ENCODE results near the gene ENG.

DNA sequence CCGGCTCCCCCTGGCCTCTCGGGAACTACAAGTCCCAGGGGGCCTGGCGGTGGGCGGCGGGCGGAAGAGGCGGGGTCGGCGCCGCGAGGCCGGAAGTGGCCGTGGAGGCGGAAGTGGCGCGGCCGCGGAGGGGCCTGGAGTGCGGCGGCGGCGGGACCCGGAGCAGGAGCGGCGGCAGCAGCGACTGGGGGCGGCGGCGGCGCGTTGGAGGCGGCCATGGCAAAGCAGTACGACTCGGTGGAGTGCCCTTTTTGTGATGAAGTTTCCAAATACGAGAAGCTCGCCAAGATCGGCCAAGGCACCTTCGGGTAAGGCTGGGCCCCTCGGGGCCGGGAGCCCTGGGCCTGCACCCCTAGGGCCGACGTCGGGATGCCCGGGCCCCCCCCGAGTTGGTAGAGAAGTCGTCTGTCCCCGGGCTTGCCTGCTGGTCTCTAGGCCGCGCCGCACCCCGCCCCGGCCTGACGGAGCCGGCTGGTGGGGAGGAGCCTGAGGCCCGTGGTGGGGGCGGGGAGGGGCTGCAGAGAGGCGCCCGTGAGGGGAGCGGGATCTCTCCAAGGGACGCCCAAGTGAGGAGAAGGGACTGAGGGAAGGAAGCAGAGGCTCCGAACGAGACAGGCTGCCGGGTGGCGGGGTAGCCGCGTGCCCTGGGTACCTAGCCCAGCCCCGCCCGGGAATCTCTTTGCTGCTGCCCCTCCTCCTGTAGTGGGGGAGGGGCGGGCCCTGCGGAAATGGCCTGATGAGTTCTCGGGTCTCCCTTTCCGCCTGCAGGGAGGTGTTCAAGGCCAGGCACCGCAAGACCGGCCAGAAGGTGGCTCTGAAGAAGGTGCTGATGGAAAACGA lies 68.3 kb downstream of the ENG start, which contains the start of gene CDK9:
- TF ChIP-seq CTCF (conservative IDR thresholded peaks at IDR 0.05; ENCODE audit: low read depth in 2 of 2), result peak in 1 of 2 experiments; percentile 58; a peak in 2 of 4 replicates
- no peak for TF ChIP-seq EZH2 (IDR thresholded peaks at IDR 0.05; ENCODE audit: low read depth, unreplicated experiment)
- no peak for TF ChIP-seq NANOG (IDR thresholded peaks at IDR 0.05; ENCODE audit: borderline replicate concordance)
- TF ChIP-seq CREB1 (CRISPR knock-in tag; IDR thresholded peaks at IDR 0.05; ENCODE audit: low read depth), result peak; percentile 59
- TF ChIP-seq ZNF114 (CRISPR knock-in tag; IDR thresholded peaks at IDR 0.05), result no peak
- no peak for TF ChIP-seq EZH2phosphoT487 (IDR thresholded peaks at IDR 0.05; ENCODE audit: unreplicated experiment)
- peak; percentile 82 for TF ChIP-seq ETS1 (IDR thresholded peaks at IDR 0.05)
- TF ChIP-seq ZNF331 (CRISPR knock-in tag; IDR thresholded peaks at IDR 0.05; ENCODE audit: low read depth), result no peak
- peak; percentile 61 for TF ChIP-seq POLR2AphosphoS5 (IDR thresholded peaks at IDR 0.05; ENCODE audit: low read depth)
- no peak for TF ChIP-seq JUNB (IDR thresholded peaks at IDR 0.05; ENCODE audit: unreplicated experiment)
- TF ChIP-seq REST (IDR thresholded peaks at IDR 0.05; ENCODE audit: unreplicated experiment), result peak; percentile 18
- no peak for TF ChIP-seq STAT1 (IDR thresholded peaks at IDR 0.05; ENCODE audit: unreplicated experiment)
- TF ChIP-seq, protein P1, sequence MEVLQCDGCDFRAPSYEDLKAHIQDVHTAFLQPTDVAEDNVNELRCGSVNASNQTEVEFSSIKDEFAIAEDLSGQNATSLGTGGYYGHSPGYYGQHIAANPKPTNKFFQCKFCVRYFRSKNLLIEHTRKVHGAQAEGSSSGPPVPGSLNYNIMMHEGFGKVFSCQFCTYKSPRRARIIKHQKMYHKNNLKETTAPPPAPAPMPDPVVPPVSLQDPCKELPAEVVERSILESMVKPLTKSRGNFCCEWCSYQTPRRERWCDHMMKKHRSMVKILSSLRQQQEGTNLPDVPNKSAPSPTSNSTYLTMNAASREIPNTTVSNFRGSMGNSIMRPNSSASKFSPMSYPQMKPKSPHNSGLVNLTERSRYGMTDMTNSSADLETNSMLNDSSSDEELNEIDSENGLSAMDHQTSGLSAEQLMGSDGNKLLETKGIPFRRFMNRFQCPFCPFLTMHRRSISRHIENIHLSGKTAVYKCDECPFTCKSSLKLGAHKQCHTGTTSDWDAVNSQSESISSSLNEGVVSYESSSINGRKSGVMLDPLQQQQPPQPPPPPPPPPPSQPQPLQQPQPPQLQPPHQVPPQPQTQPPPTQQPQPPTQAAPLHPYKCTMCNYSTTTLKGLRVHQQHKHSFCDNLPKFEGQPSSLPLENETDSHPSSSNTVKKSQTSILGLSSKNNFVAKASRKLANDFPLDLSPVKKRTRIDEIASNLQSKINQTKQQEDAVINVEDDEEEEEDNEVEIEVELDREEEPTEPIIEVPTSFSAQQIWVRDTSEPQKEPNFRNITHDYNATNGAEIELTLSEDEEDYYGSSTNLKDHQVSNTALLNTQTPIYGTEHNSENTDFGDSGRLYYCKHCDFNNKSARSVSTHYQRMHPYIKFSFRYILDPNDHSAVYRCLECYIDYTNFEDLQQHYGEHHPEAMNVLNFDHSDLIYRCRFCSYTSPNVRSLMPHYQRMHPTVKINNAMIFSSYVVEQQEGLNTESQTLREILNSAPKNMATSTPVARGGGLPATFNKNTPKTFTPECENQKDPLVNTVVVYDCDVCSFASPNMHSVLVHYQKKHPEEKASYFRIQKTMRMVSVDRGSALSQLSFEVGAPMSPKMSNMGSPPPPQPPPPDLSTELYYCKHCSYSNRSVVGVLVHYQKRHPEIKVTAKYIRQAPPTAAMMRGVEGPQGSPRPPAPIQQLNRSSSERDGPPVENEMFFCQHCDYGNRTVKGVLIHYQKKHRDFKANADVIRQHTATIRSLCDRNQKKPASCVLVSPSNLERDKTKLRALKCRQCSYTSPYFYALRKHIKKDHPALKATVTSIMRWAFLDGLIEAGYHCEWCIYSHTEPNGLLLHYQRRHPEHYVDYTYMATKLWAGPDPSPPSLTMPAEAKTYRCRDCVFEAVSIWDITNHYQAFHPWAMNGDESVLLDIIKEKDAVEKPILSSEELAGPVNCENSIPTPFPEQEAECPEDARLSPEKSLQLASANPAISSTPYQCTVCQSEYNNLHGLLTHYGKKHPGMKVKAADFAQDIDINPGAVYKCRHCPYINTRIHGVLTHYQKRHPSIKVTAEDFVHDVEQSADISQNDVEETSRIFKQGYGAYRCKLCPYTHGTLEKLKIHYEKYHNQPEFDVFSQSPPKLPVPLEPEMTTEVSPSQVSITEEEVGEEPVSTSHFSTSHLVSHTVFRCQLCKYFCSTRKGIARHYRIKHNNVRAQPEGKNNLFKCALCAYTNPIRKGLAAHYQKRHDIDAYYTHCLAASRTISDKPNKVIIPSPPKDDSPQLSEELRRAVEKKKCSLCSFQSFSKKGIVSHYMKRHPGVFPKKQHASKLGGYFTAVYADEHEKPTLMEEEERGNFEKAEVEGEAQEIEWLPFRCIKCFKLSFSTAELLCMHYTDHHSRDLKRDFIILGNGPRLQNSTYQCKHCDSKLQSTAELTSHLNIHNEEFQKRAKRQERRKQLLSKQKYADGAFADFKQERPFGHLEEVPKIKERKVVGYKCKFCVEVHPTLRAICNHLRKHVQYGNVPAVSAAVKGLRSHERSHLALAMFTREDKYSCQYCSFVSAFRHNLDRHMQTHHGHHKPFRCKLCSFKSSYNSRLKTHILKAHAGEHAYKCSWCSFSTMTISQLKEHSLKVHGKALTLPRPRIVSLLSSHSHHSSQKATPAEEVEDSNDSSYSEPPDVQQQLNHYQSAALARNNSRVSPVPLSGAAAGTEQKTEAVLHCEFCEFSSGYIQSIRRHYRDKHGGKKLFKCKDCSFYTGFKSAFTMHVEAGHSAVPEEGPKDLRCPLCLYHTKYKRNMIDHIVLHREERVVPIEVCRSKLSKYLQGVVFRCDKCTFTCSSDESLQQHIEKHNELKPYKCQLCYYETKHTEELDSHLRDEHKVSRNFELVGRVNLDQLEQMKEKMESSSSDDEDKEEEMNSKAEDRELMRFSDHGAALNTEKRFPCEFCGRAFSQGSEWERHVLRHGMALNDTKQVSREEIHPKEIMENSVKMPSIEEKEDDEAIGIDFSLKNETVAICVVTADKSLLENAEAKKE (CRISPR knock-in tag; IDR thresholded peaks at IDR 0.05), result no peak

Measured in GM23338 (cell line).